GM12878 (cell line): ENCODE measurements around the gene METRNL.

Source experiments
- CTCF ChIP-seq, 3 experiments: IDR thresholded peaks in 2 of 3; conservative IDR thresholded peaks in 1 of 3; 2 replicates each; pipeline ENCODE4 v1.5.1; 2011; ENCODE audit warnings: low read depth in 3 of 3, low read length in 3 of 3, mild to moderate bottlenecking in 3 of 3, control low read depth in 2 of 3, moderate library complexity in 2 of 3, inconsistent platforms in 1 of 3, mixed read lengths in 1 of 3; ENCODE audit not compliant: control insufficient read depth in 2 of 3, insufficient read depth in 1 of 3; ENCODE audit errors: extremely low read depth in 1 of 3
- EZH2 ChIP-seq: IDR thresholded peaks from 2 replicates; pipeline ENCODE4 v1.6.1; 2012; ENCODE audit warnings: low read depth, mild to moderate bottlenecking, control low read depth, inconsistent platforms, low read length, borderline replicate concordance; ENCODE audit not compliant: control insufficient read depth
- GABPA ChIP-seq: IDR thresholded peaks from 2 replicates; pipeline ENCODE4 v1.6.1; 2014; ENCODE audit warnings: antibody characterized with exemption, low read depth, mild to moderate bottlenecking, inconsistent platforms
- MAX ChIP-seq: IDR thresholded peaks from 2 replicates; pipeline ENCODE4 v1.6.1; 2012; ENCODE audit warnings: low read depth, low read length, improper control_type of control experiment
- MXI1 ChIP-seq: fragments of 150-350 bp; IDR thresholded peaks from 2 replicates; pipeline ENCODE4 v1.6.1; 2011; ENCODE audit warnings: low read depth, mild to moderate bottlenecking, inconsistent platforms, low read length, improper control_type of control experiment
- MYC ChIP-seq: IDR thresholded peaks from 2 replicates; pipeline ENCODE4 v1.6.1; 2011; ENCODE audit warnings: mild to moderate bottlenecking, low read length, moderate library complexity, inconsistent platforms; ENCODE audit not compliant: insufficient read depth, insufficient replicate concordance, insufficient read length, severe bottlenecking
- NR2C1 ChIP-seq: fragments of 450-650 bp; IDR thresholded peaks from 2 replicates; pipeline ENCODE4 v1.6.1; 2017; ENCODE audit warnings: antibody characterized with exemption, mild to moderate bottlenecking, moderate library complexity
- PBX3 ChIP-seq: IDR thresholded peaks from 2 replicates; pipeline ENCODE4 v1.6.1; 2011; ENCODE audit warnings: mild to moderate bottlenecking, low read depth, low read length, moderate library complexity; ENCODE audit not compliant: insufficient replicate concordance
- REST ChIP-seq: IDR thresholded peaks from 2 replicates; pipeline ENCODE4 v1.6.1; 2012; ENCODE audit warnings: mild to moderate bottlenecking, low read depth, low read length
- SREBF2 ChIP-seq: IDR thresholded peaks from 2 replicates; pipeline ENCODE4 v1.6.1; 2012; ENCODE audit warnings: mild to moderate bottlenecking, low read length
- STAT1 ChIP-seq: fragments of 450-650 bp; conservative IDR thresholded peaks from 2 replicates; pipeline ENCODE4 v1.6.1; 2014; ENCODE audit warnings: antibody characterized with exemption, mild to moderate bottlenecking

GRCh38 chr17:83088909-83089308, 9.5 kb downstream of the METRNL start:
- TF ChIP-seq CTCF (IDR thresholded peaks at IDR 0.05 in 2 of 3, conservative IDR thresholded peaks at IDR 0.05 in 1 of 3; ENCODE audit: control insufficient read depth in 2 of 3, extremely low read depth in 1 of 3, insufficient read depth in 1 of 3, low read depth in 3 of 3, low read length in 3 of 3) (no peak), REST (no peak), MXI1 (no peak), GABPA (no peak), MAX (no peak), SREBF2 (no peak), EZH2 (no peak), PBX3 (no peak), MYC (no peak), STAT1 (no peak), NR2C1 (no peak)
